Measurements from ENCODE around the gene SRRM1. TPM values are rescaled to one million over a fixed set of nuclear protein-coding genes. Genes with fewer than 3 reads are reported as not detected.

SRRM1 gene
- total RNA-seq, 1 experiment from 2014 or later = 228 TPM

DNA sequence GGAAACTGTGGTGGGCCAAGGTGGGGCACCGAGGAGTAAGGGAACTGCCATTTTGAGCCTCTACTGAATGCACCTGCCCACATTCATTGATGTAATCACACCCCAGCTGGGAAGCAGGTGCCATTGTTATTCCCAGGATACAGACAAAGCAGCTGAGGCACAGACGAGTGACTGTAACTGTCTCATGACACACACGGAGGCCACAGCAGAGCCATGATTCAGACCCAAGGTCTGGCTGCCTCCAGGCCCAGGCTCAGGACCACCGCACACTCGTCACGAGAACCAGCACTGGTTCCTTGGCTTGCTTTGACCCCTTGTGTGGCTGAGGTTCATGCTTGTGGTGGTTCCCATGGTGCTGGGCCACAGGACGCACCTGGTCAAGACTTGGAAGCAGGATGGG, 56.5 kb downstream of the SRRM1 start (continued):
- TF ChIP-seq, protein P1, sequence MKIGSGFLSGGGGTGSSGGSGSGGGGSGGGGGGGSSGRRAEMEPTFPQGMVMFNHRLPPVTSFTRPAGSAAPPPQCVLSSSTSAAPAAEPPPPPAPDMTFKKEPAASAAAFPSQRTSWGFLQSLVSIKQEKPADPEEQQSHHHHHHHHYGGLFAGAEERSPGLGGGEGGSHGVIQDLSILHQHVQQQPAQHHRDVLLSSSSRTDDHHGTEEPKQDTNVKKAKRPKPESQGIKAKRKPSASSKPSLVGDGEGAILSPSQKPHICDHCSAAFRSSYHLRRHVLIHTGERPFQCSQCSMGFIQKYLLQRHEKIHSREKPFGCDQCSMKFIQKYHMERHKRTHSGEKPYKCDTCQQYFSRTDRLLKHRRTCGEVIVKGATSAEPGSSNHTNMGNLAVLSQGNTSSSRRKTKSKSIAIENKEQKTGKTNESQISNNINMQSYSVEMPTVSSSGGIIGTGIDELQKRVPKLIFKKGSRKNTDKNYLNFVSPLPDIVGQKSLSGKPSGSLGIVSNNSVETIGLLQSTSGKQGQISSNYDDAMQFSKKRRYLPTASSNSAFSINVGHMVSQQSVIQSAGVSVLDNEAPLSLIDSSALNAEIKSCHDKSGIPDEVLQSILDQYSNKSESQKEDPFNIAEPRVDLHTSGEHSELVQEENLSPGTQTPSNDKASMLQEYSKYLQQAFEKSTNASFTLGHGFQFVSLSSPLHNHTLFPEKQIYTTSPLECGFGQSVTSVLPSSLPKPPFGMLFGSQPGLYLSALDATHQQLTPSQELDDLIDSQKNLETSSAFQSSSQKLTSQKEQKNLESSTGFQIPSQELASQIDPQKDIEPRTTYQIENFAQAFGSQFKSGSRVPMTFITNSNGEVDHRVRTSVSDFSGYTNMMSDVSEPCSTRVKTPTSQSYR (CRISPR knock-in tag; IDR thresholded peaks at IDR 0.05) = no peak
- TF ChIP-seq, protein P2, sequence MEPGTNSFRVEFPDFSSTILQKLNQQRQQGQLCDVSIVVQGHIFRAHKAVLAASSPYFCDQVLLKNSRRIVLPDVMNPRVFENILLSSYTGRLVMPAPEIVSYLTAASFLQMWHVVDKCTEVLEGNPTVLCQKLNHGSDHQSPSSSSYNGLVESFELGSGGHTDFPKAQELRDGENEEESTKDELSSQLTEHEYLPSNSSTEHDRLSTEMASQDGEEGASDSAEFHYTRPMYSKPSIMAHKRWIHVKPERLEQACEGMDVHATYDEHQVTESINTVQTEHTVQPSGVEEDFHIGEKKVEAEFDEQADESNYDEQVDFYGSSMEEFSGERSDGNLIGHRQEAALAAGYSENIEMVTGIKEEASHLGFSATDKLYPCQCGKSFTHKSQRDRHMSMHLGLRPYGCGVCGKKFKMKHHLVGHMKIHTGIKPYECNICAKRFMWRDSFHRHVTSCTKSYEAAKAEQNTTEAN (CRISPR knock-in tag; IDR thresholded peaks at IDR 0.05) = no peak
- TF ChIP-seq ESRRA (CRISPR knock-in tag; IDR thresholded peaks at IDR 0.05; ENCODE audit: borderline replicate concordance) (no peak), NFYB (CRISPR knock-in tag; conservative IDR thresholded peaks at IDR 0.05; ENCODE audit: low read depth) (no peak), CBFB (CRISPR knock-in tag; IDR thresholded peaks at IDR 0.05; ENCODE audit: low read depth) (no peak), NR3C1 (CRISPR knock-in tag; conservative IDR thresholded peaks at IDR 0.05; ENCODE audit: low read depth) (no peak), KAT7 (CRISPR knock-in tag; IDR thresholded peaks at IDR 0.05; ENCODE audit: borderline replicate concordance) (no peak)
- TF ChIP-seq, protein P3, sequence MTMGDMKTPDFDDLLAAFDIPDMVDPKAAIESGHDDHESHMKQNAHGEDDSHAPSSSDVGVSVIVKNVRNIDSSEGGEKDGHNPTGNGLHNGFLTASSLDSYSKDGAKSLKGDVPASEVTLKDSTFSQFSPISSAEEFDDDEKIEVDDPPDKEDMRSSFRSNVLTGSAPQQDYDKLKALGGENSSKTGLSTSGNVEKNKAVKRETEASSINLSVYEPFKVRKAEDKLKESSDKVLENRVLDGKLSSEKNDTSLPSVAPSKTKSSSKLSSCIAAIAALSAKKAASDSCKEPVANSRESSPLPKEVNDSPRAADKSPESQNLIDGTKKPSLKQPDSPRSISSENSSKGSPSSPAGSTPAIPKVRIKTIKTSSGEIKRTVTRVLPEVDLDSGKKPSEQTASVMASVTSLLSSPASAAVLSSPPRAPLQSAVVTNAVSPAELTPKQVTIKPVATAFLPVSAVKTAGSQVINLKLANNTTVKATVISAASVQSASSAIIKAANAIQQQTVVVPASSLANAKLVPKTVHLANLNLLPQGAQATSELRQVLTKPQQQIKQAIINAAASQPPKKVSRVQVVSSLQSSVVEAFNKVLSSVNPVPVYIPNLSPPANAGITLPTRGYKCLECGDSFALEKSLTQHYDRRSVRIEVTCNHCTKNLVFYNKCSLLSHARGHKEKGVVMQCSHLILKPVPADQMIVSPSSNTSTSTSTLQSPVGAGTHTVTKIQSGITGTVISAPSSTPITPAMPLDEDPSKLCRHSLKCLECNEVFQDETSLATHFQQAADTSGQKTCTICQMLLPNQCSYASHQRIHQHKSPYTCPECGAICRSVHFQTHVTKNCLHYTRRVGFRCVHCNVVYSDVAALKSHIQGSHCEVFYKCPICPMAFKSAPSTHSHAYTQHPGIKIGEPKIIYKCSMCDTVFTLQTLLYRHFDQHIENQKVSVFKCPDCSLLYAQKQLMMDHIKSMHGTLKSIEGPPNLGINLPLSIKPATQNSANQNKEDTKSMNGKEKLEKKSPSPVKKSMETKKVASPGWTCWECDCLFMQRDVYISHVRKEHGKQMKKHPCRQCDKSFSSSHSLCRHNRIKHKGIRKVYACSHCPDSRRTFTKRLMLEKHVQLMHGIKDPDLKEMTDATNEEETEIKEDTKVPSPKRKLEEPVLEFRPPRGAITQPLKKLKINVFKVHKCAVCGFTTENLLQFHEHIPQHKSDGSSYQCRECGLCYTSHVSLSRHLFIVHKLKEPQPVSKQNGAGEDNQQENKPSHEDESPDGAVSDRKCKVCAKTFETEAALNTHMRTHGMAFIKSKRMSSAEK (CRISPR knock-in tag; IDR thresholded peaks at IDR 0.05; ENCODE audit: borderline replicate concordance) = no peak
- TF ChIP-seq, protein P4, sequence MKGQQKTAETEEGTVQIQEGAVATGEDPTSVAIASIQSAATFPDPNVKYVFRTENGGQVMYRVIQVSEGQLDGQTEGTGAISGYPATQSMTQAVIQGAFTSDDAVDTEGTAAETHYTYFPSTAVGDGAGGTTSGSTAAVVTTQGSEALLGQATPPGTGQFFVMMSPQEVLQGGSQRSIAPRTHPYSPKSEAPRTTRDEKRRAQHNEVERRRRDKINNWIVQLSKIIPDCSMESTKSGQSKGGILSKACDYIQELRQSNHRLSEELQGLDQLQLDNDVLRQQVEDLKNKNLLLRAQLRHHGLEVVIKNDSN (CRISPR knock-in tag; IDR thresholded peaks at IDR 0.05) = no peak
- TF ChIP-seq, protein P5, sequence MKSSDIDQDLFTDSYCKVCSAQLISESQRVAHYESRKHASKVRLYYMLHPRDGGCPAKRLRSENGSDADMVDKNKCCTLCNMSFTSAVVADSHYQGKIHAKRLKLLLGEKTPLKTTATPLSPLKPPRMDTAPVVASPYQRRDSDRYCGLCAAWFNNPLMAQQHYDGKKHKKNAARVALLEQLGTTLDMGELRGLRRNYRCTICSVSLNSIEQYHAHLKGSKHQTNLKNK (CRISPR knock-in tag; IDR thresholded peaks at IDR 0.05) = no peak
- TF ChIP-seq, protein P6, sequence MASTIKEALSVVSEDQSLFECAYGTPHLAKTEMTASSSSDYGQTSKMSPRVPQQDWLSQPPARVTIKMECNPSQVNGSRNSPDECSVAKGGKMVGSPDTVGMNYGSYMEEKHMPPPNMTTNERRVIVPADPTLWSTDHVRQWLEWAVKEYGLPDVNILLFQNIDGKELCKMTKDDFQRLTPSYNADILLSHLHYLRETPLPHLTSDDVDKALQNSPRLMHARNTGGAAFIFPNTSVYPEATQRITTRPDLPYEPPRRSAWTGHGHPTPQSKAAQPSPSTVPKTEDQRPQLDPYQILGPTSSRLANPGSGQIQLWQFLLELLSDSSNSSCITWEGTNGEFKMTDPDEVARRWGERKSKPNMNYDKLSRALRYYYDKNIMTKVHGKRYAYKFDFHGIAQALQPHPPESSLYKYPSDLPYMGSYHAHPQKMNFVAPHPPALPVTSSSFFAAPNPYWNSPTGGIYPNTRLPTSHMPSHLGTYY (CRISPR knock-in tag; IDR thresholded peaks at IDR 0.05) = no peak
- TF ChIP-seq, protein P7, sequence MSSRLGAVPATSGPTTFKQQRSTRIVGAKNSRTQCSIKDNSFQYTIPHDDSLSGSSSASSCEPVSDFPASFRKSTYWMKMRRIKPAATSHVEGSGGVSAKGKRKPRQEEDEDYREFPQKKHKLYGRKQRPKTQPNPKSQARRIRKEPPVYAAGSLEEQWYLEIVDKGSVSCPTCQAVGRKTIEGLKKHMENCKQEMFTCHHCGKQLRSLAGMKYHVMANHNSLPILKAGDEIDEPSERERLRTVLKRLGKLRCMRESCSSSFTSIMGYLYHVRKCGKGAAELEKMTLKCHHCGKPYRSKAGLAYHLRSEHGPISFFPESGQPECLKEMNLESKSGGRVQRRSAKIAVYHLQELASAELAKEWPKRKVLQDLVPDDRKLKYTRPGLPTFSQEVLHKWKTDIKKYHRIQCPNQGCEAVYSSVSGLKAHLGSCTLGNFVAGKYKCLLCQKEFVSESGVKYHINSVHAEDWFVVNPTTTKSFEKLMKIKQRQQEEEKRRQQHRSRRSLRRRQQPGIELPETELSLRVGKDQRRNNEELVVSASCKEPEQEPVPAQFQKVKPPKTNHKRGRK (CRISPR knock-in tag; IDR thresholded peaks at IDR 0.05; ENCODE audit: borderline replicate concordance) = no peak
- TF ChIP-seq, protein P8, sequence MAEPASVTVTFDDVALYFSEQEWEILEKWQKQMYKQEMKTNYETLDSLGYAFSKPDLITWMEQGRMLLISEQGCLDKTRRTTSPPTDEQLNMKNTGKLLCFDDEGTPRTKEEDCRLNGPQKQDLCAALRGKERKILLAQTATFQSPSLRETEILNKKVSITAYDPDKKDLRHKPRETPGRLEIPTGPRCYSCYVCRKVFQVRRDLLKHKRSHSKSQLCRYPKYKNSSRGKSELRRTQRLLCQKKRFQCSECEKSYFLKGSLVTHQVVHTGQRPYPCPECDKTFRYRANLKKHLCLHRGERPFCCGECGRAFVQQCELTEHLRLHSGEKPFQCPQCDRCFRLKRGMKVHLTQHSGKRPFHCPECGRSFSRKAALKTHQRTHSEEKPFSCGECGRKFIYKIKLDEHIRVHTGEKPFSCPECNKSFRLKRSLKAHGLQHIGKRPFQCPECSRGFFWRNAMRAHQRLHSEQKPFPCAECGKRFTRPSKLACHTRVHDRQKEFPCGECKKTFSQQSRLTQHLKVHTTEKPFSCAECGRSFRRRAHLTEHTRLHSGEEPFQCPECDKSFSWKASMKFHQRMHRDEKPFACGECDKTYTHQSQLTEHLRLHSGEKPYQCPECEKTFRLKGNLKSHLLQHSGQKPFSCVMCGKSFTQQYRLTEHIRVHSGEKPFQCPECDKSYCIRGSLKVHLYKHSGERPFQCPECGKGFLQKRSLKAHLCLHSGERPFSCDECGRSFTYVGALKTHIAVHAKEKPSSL (CRISPR knock-in tag; conservative IDR thresholded peaks at IDR 0.05) = no peak
- TF ChIP-seq, protein P9, sequence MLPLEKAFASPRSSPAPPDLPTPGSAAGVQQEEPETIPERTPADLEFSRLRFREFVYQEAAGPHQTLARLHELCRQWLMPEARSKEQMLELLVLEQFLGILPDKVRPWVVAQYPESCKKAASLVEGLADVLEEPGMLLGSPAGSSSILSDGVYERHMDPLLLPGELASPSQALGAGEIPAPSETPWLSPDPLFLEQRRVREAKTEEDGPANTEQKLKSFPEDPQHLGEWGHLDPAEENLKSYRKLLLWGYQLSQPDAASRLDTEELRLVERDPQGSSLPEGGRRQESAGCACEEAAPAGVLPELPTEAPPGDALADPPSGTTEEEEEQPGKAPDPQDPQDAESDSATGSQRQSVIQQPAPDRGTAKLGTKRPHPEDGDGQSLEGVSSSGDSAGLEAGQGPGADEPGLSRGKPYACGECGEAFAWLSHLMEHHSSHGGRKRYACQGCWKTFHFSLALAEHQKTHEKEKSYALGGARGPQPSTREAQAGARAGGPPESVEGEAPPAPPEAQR (CRISPR knock-in tag; IDR thresholded peaks at IDR 0.05) = no peak

Measured in WTC11 (cell line).